Measurements from ENCODE around the gene PRL. TPM values are rescaled to one million over a fixed set of nuclear protein-coding genes. Genes with fewer than 3 reads are reported as not detected.

PRL gene
- total RNA-seq, 1 donor from 2014 or later, result not detected

GRCh38 chr6:22295145-22295544, 1.7 kb downstream of the PRL start:
- TF ChIP-seq CTCF (IDR thresholded peaks at IDR 0.05), result no peak
- no peaks in the 10 kb centered on the region for H3K9me3 ChIP-seq
- H3K27ac ChIP-seq, result no peak overlapping the region
- intact Hi-C loops (cut with DNase I), result no loop called here
- no peak for DNase-seq
- ATAC-seq, result no peak
- no peaks in the 10 kb centered on the region for H3K27me3 ChIP-seq (ENCODE audit: low read depth)
- no peaks in the 10 kb centered on the region for H3K4me1 ChIP-seq
- no peaks in the 10 kb centered on the region for H3K36me3 ChIP-seq
- H3K4me3 ChIP-seq, result no peak overlapping the region

- no peaks in the 10 kb centered on the region for H3K4me1 ChIP-seq
- DNase-seq, result no peak
- intact Hi-C loops (cut with DNase I), result no loop called here
- H3K27ac ChIP-seq, result no peak overlapping the region
- TF ChIP-seq CTCF (IDR thresholded peaks at IDR 0.05), result no peak
- H3K9me3 ChIP-seq, result no peaks in the 10 kb centered on the region
- no peaks in the 10 kb centered on the region for H3K36me3 ChIP-seq
- ATAC-seq, result no peak
- H3K4me3 ChIP-seq, result no peak overlapping the region
- no peaks in the 10 kb centered on the region for H3K27me3 ChIP-seq (ENCODE audit: low read depth)
Measured at GRCh38 chr6:22294301-22294700, 2.5 kb downstream of the PRL start.

- no peak for DNase-seq
- H3K9me3 ChIP-seq, result no peaks in the 10 kb centered on the region
- no peak overlapping the region for H3K27ac ChIP-seq
- H3K4me3 ChIP-seq, result no peak overlapping the region
- intact Hi-C loops (cut with DNase I), result no loop called here
- H3K4me1 ChIP-seq, result no peaks in the 10 kb centered on the region
- no peak for TF ChIP-seq CTCF (IDR thresholded peaks at IDR 0.05)
- ATAC-seq, result no peak
- H3K36me3 ChIP-seq, result no peaks in the 10 kb centered on the region
- H3K27me3 ChIP-seq (ENCODE audit: low read depth), result no peaks in the 10 kb centered on the region
Measured at GRCh38 chr6:22290045-22290444, 6.8 kb downstream of the PRL start.

GRCh38 chr6:22288721-22289120, 8.1 kb downstream of the PRL start:
- no peak for TF ChIP-seq CTCF (IDR thresholded peaks at IDR 0.05)
- ATAC-seq (no peak), DNase-seq (no peak)
- Histone ChIP-seq H3K4me3 (no peak overlapping the region), H3K36me3 (no peaks in the 10 kb centered on the region), H3K4me1 (no peaks in the 10 kb centered on the region), H3K9me3 (no peaks in the 10 kb centered on the region), H3K27ac (no peak overlapping the region), H3K27me3 (ENCODE audit: low read depth) (no peaks in the 10 kb centered on the region)
- intact Hi-C loops (cut with DNase I), result no loop called here

- ATAC-seq (no peak), DNase-seq (no peak)
- no peaks in the 10 kb centered on the region for H3K4me1 ChIP-seq
- no peaks in the 10 kb centered on the region for H3K9me3 ChIP-seq
- no peaks in the 10 kb centered on the region for H3K36me3 ChIP-seq
- intact Hi-C loops (cut with DNase I), result no loop called here
- no peaks in the 10 kb centered on the region for H3K27me3 ChIP-seq (ENCODE audit: low read depth)
- no peak for TF ChIP-seq CTCF (IDR thresholded peaks at IDR 0.05)
- H3K4me3 ChIP-seq, result no peak overlapping the region
- H3K27ac ChIP-seq, result no peak overlapping the region
Measured at GRCh38 chr6:22284666-22285065, 12.2 kb downstream of the PRL start.
